ENCODE results near the gene GRIK1.

GRIK1 gene

DNA sequence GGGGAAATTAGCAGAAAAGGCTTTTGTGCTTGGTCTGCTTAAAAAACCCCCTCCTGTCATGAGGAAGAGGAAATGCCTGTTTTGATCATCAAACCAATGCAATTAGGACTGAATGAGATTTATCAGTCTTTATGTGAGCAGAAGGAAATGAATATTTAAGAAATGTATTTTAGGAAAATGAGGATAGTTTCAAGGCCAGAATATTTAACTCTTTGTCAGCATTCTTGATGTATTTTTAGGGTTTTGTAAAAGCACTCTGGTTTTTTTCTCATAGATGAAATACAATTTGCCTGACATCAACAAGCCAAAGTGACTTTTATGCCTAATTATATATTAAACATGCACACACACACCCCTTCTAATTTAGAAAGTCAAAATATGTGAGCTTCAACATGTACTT lies 213.8 kb downstream of the GRIK1 start:
- no peaks in the 10 kb centered on the region for H3K36me3 ChIP-seq (replicated peaks)
- DNase-seq (ENCODE audit: low spot score in 2 of 2) = no peak
- H3K27me3 ChIP-seq (ENCODE audit: low read depth) = no peaks in the 10 kb centered on the region
- no peaks in the 10 kb centered on the region for H3K9me3 ChIP-seq
- H3K4me3 ChIP-seq = no peak overlapping the region
- in situ Hi-C loops (cut with MboI; ENCODE audit: low sequenced_read_pairs) = no loop called here
- no peaks in the 10 kb centered on the region for H3K4me1 ChIP-seq

DNA sequence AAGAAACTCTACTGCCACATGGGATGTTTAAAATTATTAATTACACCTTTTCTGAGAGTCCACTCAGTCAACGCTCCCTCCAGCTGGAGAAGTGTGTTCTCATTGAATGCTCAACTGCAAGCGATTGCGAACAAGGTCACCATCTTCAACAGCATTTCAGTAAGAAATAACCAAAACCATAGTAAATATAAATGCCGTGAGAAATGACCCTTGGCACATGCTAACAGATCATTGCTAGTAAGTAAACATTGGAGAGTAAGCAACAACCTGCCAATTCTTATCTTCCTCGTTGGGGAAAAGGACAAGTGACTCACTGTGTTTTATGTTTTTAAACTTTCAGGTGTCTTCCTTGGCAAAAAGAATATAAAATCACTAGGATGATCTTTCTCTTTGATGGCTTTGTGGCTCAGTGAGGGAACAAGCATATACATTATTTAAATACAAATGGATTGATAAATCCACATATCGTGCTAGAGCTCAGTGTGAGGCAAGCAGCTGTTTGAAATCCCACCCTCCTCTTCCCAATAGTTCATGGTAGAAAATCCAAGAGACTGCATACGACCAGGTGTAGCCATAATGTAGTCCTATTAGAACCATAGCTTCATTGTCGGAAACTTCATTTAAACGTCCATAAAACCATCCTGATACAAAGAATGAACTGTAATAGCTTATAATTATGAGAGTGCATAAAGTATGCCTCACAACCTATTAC lies 214.6 kb downstream of the GRIK1 start:
- in situ Hi-C loops (cut with MboI; ENCODE audit: low sequenced_read_pairs) = no loop called here
- no peak for DNase-seq (ENCODE audit: low spot score in 2 of 2)
- H3K9me3 ChIP-seq = no peaks in the 10 kb centered on the region
- H3K27me3 ChIP-seq (ENCODE audit: low read depth) = no peaks in the 10 kb centered on the region
- no peak overlapping the region for H3K4me3 ChIP-seq
- no peaks in the 10 kb centered on the region for H3K4me1 ChIP-seq
- H3K36me3 ChIP-seq (replicated peaks) = no peaks in the 10 kb centered on the region

GRCh38 chr21:29721964-29722363 lies 217.8 kb downstream of the GRIK1 start:
- Histone ChIP-seq H3K27me3 (ENCODE audit: low read depth) (no peaks in the 10 kb centered on the region), H3K9me3 (no peaks in the 10 kb centered on the region), H3K4me3 (no peak overlapping the region), H3K4me1 (no peaks in the 10 kb centered on the region), H3K36me3 (replicated peaks) (no peaks in the 10 kb centered on the region)
- no peak for DNase-seq (ENCODE audit: low spot score in 2 of 2)
- in situ Hi-C loops (cut with MboI; ENCODE audit: low sequenced_read_pairs) = no loop called here

DNA sequence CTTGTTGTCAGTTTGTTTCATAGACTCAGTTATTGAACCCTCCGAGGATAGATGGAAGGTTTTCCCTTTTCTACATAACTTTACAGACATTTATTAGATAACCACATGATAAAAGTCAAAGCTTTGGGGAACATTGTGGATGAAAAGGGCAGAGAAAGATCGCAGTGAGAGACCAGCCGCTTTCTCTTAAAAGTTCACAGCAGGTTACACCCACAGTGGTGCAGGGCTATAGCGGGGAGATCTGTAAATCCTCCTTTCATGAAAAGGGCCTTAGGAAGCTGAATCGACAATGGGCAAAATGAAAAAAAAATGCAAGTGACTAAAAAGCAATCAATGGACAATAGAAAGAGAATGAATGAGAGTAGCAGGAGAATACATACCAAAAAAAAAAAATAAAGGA lies 218.6 kb downstream of the GRIK1 start:
- peaks cover 2% of the 10 kb centered on the region; the same call in 1 of the 2 replicates for H3K9me3 ChIP-seq
- no peaks in the 10 kb centered on the region for H3K27me3 ChIP-seq (ENCODE audit: low read depth)
- no peak overlapping the region for H3K4me3 ChIP-seq
- no peak for DNase-seq (ENCODE audit: low spot score in 2 of 2)
- in situ Hi-C loops (cut with MboI; ENCODE audit: low sequenced_read_pairs) = no loop called here
- no peaks in the 10 kb centered on the region for H3K36me3 ChIP-seq (replicated peaks)
- no peaks in the 10 kb centered on the region for H3K4me1 ChIP-seq

GRCh38 chr21:29719521-29719920 lies 220.3 kb downstream of the GRIK1 start:
- in situ Hi-C loops (cut with MboI; ENCODE audit: low sequenced_read_pairs) = no loop called here
- Histone ChIP-seq H3K4me3 (no peak overlapping the region), H3K36me3 (replicated peaks) (no peaks in the 10 kb centered on the region), H3K27me3 (ENCODE audit: low read depth) (no peaks in the 10 kb centered on the region), H3K9me3 (peaks cover 4% of the 10 kb centered on the region; the same call in 1 of the 2 replicates), H3K4me1 (no peaks in the 10 kb centered on the region)
- no peak for DNase-seq (ENCODE audit: low spot score in 2 of 2)

DNA sequence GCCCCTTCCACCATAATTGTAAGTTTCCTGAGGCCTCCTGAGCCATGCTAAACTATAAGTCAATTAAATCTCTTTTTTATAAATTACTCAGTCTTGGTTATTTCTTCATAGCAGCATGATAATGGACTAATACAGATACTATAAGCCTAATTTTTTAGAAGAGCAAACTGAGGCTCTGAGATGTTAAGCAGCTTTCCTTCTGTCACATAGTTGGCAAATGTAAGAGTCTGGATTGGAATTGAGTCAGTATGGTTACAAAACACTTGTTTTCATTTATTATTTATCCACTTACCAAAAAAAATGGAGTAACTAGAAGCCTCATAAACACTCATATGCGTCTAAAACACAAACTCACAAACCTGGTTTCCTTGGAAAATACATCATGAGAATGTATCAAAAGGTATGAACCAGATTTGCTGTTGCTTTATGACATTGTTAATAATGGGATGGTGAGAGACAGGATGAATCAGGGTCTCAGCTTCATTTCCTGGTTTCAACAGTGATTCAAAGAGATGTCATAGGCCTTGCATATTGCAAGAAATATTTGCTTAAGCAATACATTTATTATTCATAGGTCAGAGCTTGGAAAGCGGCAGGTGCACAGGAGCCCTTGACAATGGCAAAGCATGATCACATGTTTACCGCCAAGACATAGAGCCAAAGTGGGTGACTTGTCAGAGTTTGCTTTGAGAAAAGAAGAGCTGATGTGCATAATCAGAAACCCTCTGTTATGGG lies 221.5 kb downstream of the GRIK1 start:
- no peak for DNase-seq (ENCODE audit: low spot score in 2 of 2)
- in situ Hi-C loops (cut with MboI; ENCODE audit: low sequenced_read_pairs) = no loop called here
- H3K4me1 ChIP-seq = no peaks in the 10 kb centered on the region
- no peaks in the 10 kb centered on the region for H3K36me3 ChIP-seq (replicated peaks)
- no peak overlapping the region for H3K4me3 ChIP-seq
- peaks cover 4% of the 10 kb centered on the region; the same call in 1 of the 2 replicates for H3K9me3 ChIP-seq
- H3K27me3 ChIP-seq (ENCODE audit: low read depth) = no peaks in the 10 kb centered on the region

- Histone ChIP-seq H3K4me3 (no peak overlapping the region), H3K4me1 (no peaks in the 10 kb centered on the region), H3K9me3 (peaks cover 4% of the 10 kb centered on the region; the same call in 1 of the 2 replicates), H3K27me3 (ENCODE audit: low read depth) (no peaks in the 10 kb centered on the region), H3K36me3 (replicated peaks) (no peaks in the 10 kb centered on the region)
- DNase-seq (ENCODE audit: low spot score in 2 of 2) = no peak
- in situ Hi-C loops (cut with MboI; ENCODE audit: low sequenced_read_pairs) = no loop called here
Observed at GRCh38 chr21:29717659-29718058, 222.1 kb downstream of the GRIK1 start.

- in situ Hi-C loops (cut with MboI; ENCODE audit: low sequenced_read_pairs) = no loop called here
- Histone ChIP-seq H3K27me3 (ENCODE audit: low read depth) (no peaks in the 10 kb centered on the region), H3K9me3 (peaks cover 4% of the 10 kb centered on the region; the same call in 1 of the 2 replicates), H3K4me1 (no peaks in the 10 kb centered on the region), H3K4me3 (no peak overlapping the region), H3K36me3 (replicated peaks) (no peaks in the 10 kb centered on the region)
- no peak for DNase-seq (ENCODE audit: low spot score in 2 of 2)
Observed at GRCh38 chr21:29716753-29717152, 223.0 kb downstream of the GRIK1 start.

DNA sequence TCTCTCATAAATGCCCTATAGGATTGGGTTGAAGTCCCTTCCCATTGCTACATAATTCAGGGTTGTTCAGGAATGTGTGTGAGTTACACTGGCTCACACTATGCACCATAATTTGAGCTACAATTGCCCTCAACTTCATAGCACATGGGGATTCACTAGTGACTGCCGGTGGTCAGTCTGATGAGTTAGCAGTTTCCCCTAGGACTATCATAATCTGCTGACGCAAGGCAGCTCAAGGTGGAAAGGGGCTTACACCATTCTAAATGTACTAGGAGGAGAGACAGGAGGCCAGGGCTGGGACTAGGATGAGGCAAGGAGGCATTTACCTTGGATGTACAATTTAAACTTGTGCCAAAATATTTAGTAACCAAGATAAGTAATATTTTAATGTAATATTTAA lies 224.7 kb downstream of the GRIK1 start:
- in situ Hi-C loops (cut with MboI; ENCODE audit: low sequenced_read_pairs) = no loop called here
- Histone ChIP-seq H3K36me3 (replicated peaks) (no peaks in the 10 kb centered on the region), H3K27me3 (ENCODE audit: low read depth) (no peaks in the 10 kb centered on the region), H3K4me1 (no peaks in the 10 kb centered on the region), H3K4me3 (no peak overlapping the region), H3K9me3 (peaks cover 4% of the 10 kb centered on the region; the same call in 1 of the 2 replicates)
- DNase-seq (ENCODE audit: low spot score in 2 of 2) = no peak

GRCh38 chr21:29712818-29713217 lies 227.0 kb downstream of the GRIK1 start:
- H3K36me3 ChIP-seq (replicated peaks) = no peaks in the 10 kb centered on the region
- H3K4me3 ChIP-seq = no peak overlapping the region
- in situ Hi-C loops (cut with MboI; ENCODE audit: low sequenced_read_pairs) = no loop called here
- H3K27me3 ChIP-seq (ENCODE audit: low read depth) = no peaks in the 10 kb centered on the region
- DNase-seq (ENCODE audit: low spot score in 2 of 2) = no peak
- H3K9me3 ChIP-seq = peaks cover 4% of the 10 kb centered on the region; the same call in 1 of the 2 replicates
- no peaks in the 10 kb centered on the region for H3K4me1 ChIP-seq

- Histone ChIP-seq H3K4me1 (no peaks in the 10 kb centered on the region), H3K36me3 (replicated peaks) (no peaks in the 10 kb centered on the region), H3K9me3 (peaks cover 2% of the 10 kb centered on the region; the same call in 1 of the 2 replicates), H3K4me3 (no peak overlapping the region), H3K27me3 (ENCODE audit: low read depth) (no peaks in the 10 kb centered on the region)
- no peak for DNase-seq (ENCODE audit: low spot score in 2 of 2)
- in situ Hi-C loops (cut with MboI; ENCODE audit: low sequenced_read_pairs) = no loop called here
Observed at GRCh38 chr21:29711236-29711635, 228.6 kb downstream of the GRIK1 start.

GRCh38 chr21:29710498-29710897 lies 229.3 kb downstream of the GRIK1 start:
- Histone ChIP-seq H3K36me3 (replicated peaks) (no peaks in the 10 kb centered on the region), H3K9me3 (no peaks in the 10 kb centered on the region), H3K4me3 (no peak overlapping the region), H3K4me1 (no peaks in the 10 kb centered on the region), H3K27me3 (ENCODE audit: low read depth) (no peaks in the 10 kb centered on the region)
- no peak for DNase-seq (ENCODE audit: low spot score in 2 of 2)
- in situ Hi-C loops (cut with MboI; ENCODE audit: low sequenced_read_pairs) = no loop called here

- DNase-seq (ENCODE audit: low spot score in 2 of 2) = no peak
Observed at GRCh38 chr21:29708401-29708800, 231.4 kb downstream of the GRIK1 start.

GRCh38 chr21:29704719-29705118 lies 235.1 kb downstream of the GRIK1 start:
- Histone ChIP-seq H3K27me3 (ENCODE audit: low read depth) (no peaks in the 10 kb centered on the region), H3K9me3 (no peaks in the 10 kb centered on the region), H3K4me1 (no peaks in the 10 kb centered on the region), H3K36me3 (replicated peaks) (no peaks in the 10 kb centered on the region), H3K4me3 (no peak overlapping the region)
- in situ Hi-C loops (cut with MboI; ENCODE audit: low sequenced_read_pairs) = no loop called here
- no peak for DNase-seq (ENCODE audit: low spot score in 2 of 2)

More at GRCh38 chr21:29708401-29708800, 231.4 kb downstream of the GRIK1 start:
- in situ Hi-C loops (cut with MboI; ENCODE audit: low sequenced_read_pairs) = no loop called here
- no peak overlapping the region for H3K4me3 ChIP-seq
- no peaks in the 10 kb centered on the region for H3K9me3 ChIP-seq
- no peaks in the 10 kb centered on the region for H3K4me1 ChIP-seq
- H3K36me3 ChIP-seq (replicated peaks) = no peaks in the 10 kb centered on the region
- H3K27me3 ChIP-seq (ENCODE audit: low read depth) = no peaks in the 10 kb centered on the region
